GM06990 (cell line): ENCODE results near the gene TNNT3.
"Not testable (repeated sequence)": the region's sequence is repeated elsewhere in the genome, so short reads cannot be mapped to it uniquely, and the experiment has no call there.

Experiments used
- DNase-seq: peaks from one replicate; pipeline ENCODE4 v3.0.0-alpha.2; 2011; ENCODE audit not compliant: insufficient read length; ENCODE audit errors: extremely low read depth
- H3K27me3 ChIP-seq: replicated peaks from 2 replicates; pipeline ENCODE4 v1.6.0; 2011; ENCODE audit warnings: low read length; ENCODE audit not compliant: control insufficient read depth, insufficient read depth
- H3K36me3 ChIP-seq: 2 replicates; pipeline ENCODE4 v1.5.1; 2011; ENCODE audit warnings: low read length; ENCODE audit not compliant: control insufficient read depth, insufficient read depth
- H3K4me3 ChIP-seq: replicated peaks from 2 replicates; pipeline ENCODE4 v1.5.1; 2011; ENCODE audit warnings: low read depth, mild to moderate bottlenecking, control low read depth, low read length
- CTCF ChIP-seq: IDR thresholded peaks from 2 replicates; pipeline ENCODE4 v1.5.1; 2011; ENCODE audit warnings: low read length, control low read depth, mild to moderate bottlenecking, inconsistent platforms; ENCODE audit not compliant: insufficient read depth, poor library complexity, severe bottlenecking

Gene TNNT3

GRCh38 chr11:1873048-1873812 lies 46.3 kb upstream of the TNNT3 start:
- H3K27me3 ChIP-seq, result no peaks in the 10 kb centered on the region
- no peak for TF ChIP-seq CTCF
- DNase-seq, result no peak
- peaks cover 14% of the 10 kb centered on the region for H3K36me3 ChIP-seq
- no peak overlapping the region for H3K4me3 ChIP-seq

- H3K36me3 ChIP-seq, result peaks cover 11% of the 10 kb centered on the region
- not testable (repeated sequence) for DNase-seq, H3K27me3 ChIP-seq, H3K4me3 ChIP-seq
Measured at GRCh38 chr11:1873813-1874150, 45.7 kb upstream of the TNNT3 start.

GRCh38 chr11:1874441-1875092 lies 44.9 kb upstream of the TNNT3 start:
- not testable (repeated sequence) for DNase-seq, H3K36me3 ChIP-seq, H3K4me3 ChIP-seq, H3K27me3 ChIP-seq

GRCh38 chr11:1875093-1875850 lies 44.2 kb upstream of the TNNT3 start:
- DNase-seq, result no peak
- Histone ChIP-seq H3K4me3 (no peak overlapping the region), H3K36me3 (peaks cover 14% of the 10 kb centered on the region), H3K27me3 (no peaks in the 10 kb centered on the region)
- no peak for TF ChIP-seq CTCF

GRCh38 chr11:1875851-1876301 lies 43.6 kb upstream of the TNNT3 start:
- DNase-seq, H3K4me3 ChIP-seq, H3K27me3 ChIP-seq: not testable (repeated sequence)
- peaks cover 16% of the 10 kb centered on the region for H3K36me3 ChIP-seq

- no peak overlapping the region for H3K4me3 ChIP-seq
Measured at GRCh38 chr11:1876361-1877063, 43.0 kb upstream of the TNNT3 start.

More at GRCh38 chr11:1876361-1877063, 43.0 kb upstream of the TNNT3 start:
- Histone ChIP-seq H3K27me3 (no peaks in the 10 kb centered on the region), H3K36me3 (peaks cover 16% of the 10 kb centered on the region)
- TF ChIP-seq CTCF, result peak; percentile 64
- no peak for DNase-seq
